Activated T-cell treated with anti-CD3 and anti-CD28 coated beads, Interleukin-2, amount 50 U/mL, for 24 hours (primary cell): ENCODE data around the gene DPP6.
"Not testable (repeated sequence)": the region's sequence is repeated elsewhere in the genome, so short reads cannot be mapped to it uniquely, and the experiment has no call there.

ENCODE experiments used
- DNase-seq: peaks from one replicate; pipeline ENCODE4 v3.0.0-alpha.2; 2020
- H3K27ac Mint-ChIP-seq: 2 replicates; pipeline ENCODE4 v1.8.0; 2020; ENCODE audit warnings: mild to moderate bottlenecking, mixed read lengths
- H3K27me3 Mint-ChIP-seq: 2 replicates; pipeline ENCODE4 v1.8.0; 2020; ENCODE audit warnings: mixed read lengths
- H3K36me3 Mint-ChIP-seq: 2 replicates; pipeline ENCODE4 v1.8.0; 2020; ENCODE audit warnings: low read depth, mixed read lengths
- H3K4me1 Mint-ChIP-seq: 2 replicates; pipeline ENCODE4 v1.8.0; 2020; ENCODE audit warnings: low read depth, mixed read lengths
- H3K4me3 Mint-ChIP-seq: 2 replicates; pipeline ENCODE4 v1.8.0; 2020; ENCODE audit warnings: mild to moderate bottlenecking, moderate library complexity, mixed read lengths
- H3K9me3 Mint-ChIP-seq: 2 replicates; pipeline ENCODE4 v1.8.0; 2020; ENCODE audit warnings: mixed read lengths

Gene DPP6

GRCh38 chr7:154649434-154649833 is 597.2 kb downstream of the DPP6 start:
- H3K9me3 Mint-ChIP-seq, result peaks cover 8% of the 10 kb centered on the region
- DNase-seq, result no peak

DNA sequence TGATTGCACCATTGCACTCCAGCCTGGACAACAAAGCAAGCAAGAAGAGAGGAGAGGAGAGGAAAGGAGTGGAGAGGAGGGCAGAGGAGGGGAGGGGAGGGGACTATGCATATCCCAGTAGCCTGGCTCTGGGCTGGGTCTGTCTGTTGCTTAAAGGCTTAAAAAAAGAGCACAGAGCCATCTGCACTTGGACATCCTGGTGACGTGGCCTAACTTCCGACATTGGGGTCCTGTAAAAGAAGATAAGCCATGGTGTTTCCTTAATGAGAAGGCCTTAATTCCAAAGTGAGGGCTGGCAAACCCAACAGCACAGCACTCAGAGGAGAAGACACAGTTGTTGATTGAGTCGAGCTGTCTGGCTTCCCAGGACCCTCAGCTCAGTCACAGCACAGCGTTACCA is 598.1 kb downstream of the DPP6 start:
- no peaks in the 10 kb centered on the region for H3K4me1 Mint-ChIP-seq
- no peaks in the 10 kb centered on the region for H3K27me3 Mint-ChIP-seq
- H3K36me3 Mint-ChIP-seq, result no peaks in the 10 kb centered on the region
- H3K9me3 Mint-ChIP-seq, result peaks cover 8% of the 10 kb centered on the region
- DNase-seq, result no peak
- no peak overlapping the region for H3K4me3 Mint-ChIP-seq
- H3K27ac Mint-ChIP-seq, result no peak overlapping the region

More at GRCh38 chr7:154649434-154649833, 597.2 kb downstream of the DPP6 start:
- no peaks in the 10 kb centered on the region for H3K4me1 Mint-ChIP-seq
- H3K27me3 Mint-ChIP-seq, result no peaks in the 10 kb centered on the region
- H3K27ac Mint-ChIP-seq, result no peak overlapping the region
- H3K4me3 Mint-ChIP-seq, result no peak overlapping the region
- no peaks in the 10 kb centered on the region for H3K36me3 Mint-ChIP-seq

DNA sequence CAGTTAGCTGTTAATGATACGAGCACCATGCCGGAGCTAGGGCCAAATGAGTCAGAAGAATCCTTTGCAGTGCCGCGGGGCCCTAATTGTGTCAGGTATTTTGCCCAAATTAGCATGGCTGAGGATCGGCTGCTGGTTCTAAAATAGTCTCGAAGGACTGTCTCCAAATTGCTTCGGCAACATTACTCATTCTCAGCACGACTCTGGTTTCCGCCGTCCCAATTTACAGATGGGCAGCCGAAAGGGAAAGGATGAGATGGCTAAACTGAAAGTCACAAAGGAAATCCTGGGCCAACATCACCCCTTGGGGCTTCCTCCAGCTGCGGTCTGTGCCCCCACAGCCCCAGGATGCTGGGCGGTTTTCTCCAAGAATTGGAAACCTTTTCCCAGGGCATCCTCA is 599.3 kb downstream of the DPP6 start:
- DNase-seq, result no peak
- Mint-ChIP-seq H3K9me3 (peaks cover 7% of the 10 kb centered on the region), H3K4me1 (no peaks in the 10 kb centered on the region), H3K4me3 (no peak overlapping the region), H3K36me3 (no peaks in the 10 kb centered on the region), H3K27me3 (no peaks in the 10 kb centered on the region), H3K27ac (no peak overlapping the region)

GRCh38 chr7:154652564-154652963 is 600.4 kb downstream of the DPP6 start:
- Mint-ChIP-seq H3K36me3 (no peaks in the 10 kb centered on the region), H3K9me3 (peaks cover 8% of the 10 kb centered on the region), H3K4me3 (no peak overlapping the region), H3K4me1 (no peaks in the 10 kb centered on the region), H3K27me3 (no peaks in the 10 kb centered on the region), H3K27ac (no peak overlapping the region)
- no peak for DNase-seq

DNA sequence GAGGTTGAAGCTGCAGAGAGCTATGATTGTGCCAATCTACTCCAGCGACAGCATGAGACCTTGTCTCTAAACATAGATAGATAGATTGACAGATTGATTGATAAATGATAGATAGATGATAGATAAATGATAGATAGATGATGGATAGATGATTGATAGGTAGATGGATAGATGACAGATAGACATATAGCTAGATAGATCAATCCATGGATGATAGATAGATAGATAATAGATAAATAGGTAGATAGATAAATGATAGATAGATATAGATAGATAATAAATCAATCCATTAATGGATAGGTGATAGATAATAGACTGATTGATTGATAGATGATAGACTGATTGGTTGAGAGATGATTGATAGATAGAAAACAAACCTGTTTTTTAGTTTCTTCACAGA is 601.1 kb downstream of the DPP6 start:
- Mint-ChIP-seq H3K4me3 (no peak overlapping the region), H3K4me1 (no peaks in the 10 kb centered on the region), H3K36me3 (no peaks in the 10 kb centered on the region), H3K9me3 (peaks cover 12% of the 10 kb centered on the region), H3K27ac (no peak overlapping the region), H3K27me3 (no peaks in the 10 kb centered on the region)
- no peak for DNase-seq

DNA sequence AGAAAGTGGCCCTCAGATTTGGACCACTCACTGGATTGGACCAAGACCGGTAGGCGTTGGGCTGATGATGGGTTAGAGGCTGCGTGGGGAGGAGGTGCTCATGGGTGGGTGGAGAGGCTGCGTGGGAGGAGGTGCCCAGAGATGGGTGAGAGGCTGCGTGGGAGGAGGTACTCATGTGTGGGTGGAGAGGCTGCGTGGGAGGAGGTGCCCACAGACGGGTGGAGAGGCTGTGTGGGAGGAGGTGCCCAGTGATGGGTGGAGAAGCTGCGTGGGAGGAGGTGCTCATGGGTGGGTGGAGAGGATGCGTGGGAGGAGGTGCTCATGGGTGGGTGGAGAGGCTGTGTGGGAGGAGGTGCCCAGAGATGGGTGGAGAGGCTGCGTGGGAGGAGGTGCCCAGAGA is 604.4 kb downstream of the DPP6 start:
- H3K9me3 Mint-ChIP-seq, result peaks cover 19% of the 10 kb centered on the region
- DNase-seq, result no peak
- no peak overlapping the region for H3K4me3 Mint-ChIP-seq
- peak overlapping the region; percentile 15 for H3K27ac Mint-ChIP-seq
- no peaks in the 10 kb centered on the region for H3K4me1 Mint-ChIP-seq
- H3K36me3 Mint-ChIP-seq, result no peaks in the 10 kb centered on the region
- no peaks in the 10 kb centered on the region for H3K27me3 Mint-ChIP-seq

DNA sequence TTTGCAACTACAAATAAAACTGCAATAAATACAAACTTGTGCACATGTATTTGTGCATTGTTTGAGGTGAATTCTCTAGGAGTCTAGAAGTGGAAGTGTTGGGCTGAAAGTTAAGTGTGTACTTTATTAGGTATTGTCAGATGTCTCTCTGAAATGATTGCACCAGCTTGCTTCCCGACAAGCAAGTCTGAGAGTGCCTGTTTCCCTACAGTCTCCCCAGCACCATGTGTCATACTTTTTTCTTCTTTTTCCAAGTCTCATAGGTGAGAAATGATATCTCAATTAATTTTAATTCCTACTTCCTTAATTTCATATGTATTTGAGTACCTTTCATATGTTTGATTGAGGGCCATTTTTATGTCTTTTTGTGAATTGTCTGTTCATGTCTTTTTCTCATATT is 614.6 kb downstream of the DPP6 start:
- Mint-ChIP-seq H3K9me3 (peaks cover 22% of the 10 kb centered on the region), H3K4me1 (no peaks in the 10 kb centered on the region), H3K4me3 (no peak overlapping the region), H3K36me3 (no peaks in the 10 kb centered on the region), H3K27ac (no peak overlapping the region), H3K27me3 (no peaks in the 10 kb centered on the region)
- no peak for DNase-seq

DNA sequence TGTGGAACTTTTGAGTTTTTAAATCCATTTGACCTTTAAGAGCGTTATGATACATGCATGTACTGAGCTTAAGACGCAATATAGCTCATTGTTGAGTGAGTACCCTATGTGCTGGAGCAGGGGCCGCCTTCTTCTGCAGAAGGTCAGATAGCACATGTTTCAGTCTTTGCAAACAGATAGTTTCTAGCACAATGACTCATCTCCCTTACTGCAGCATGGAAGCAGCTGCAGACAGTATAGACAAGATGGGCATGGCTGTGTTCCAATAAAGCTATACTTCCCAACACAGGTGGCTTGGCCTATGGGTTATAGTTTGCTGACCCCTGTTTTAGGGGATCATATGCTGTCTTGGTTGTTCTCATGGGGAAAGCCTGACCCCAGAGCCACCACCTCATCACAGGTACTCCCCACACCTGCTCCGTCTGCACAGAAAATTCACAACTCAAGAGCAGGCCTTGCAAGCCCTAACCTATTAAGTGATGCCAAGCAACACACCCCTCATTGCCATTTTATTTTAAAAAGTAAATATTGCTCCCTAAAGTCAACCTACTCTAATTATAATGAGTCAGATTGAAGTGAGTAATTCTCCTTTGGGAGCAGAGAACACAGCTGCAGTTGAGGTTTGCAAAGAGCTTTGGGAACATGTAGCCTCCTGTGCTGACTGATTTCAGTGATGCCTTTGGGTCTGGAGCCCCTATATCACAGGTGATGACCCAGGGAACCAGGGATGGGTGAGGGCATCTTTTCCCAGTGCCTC is 620.6 kb downstream of the DPP6 start:
- H3K27ac Mint-ChIP-seq, result no peak overlapping the region
- peaks cover under 1% of the 10 kb centered on the region for H3K9me3 Mint-ChIP-seq
- H3K4me1 Mint-ChIP-seq, result no peaks in the 10 kb centered on the region
- no peaks in the 10 kb centered on the region for H3K27me3 Mint-ChIP-seq
- DNase-seq, result no peak
- no peaks in the 10 kb centered on the region for H3K36me3 Mint-ChIP-seq
- H3K4me3 Mint-ChIP-seq, result no peak overlapping the region

DNA sequence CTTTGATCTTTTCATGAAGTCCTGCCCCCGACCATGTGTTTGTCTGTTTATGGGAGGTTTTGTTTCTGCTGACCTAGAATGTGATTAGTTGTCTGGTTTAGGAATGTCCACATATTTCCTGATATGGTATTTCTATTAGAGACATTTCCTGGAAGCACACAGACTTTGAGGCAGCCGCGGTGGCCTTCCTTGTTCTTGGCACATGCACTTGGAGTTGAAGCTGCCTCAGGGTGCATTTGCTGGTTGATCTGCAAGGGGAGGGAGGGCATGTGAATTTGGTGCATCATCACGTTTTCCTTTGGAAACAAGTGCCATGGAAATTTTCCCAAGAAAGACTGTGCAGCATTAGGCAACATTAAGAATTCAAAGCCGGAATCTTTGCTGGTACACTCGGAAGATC is 622.0 kb downstream of the DPP6 start:
- DNase-seq, result no peak
- Mint-ChIP-seq H3K36me3 (no peaks in the 10 kb centered on the region), H3K4me1 (no peaks in the 10 kb centered on the region), H3K4me3 (no peak overlapping the region), H3K9me3 (no peaks in the 10 kb centered on the region), H3K27ac (no peak overlapping the region), H3K27me3 (no peaks in the 10 kb centered on the region)

- Mint-ChIP-seq H3K4me3 (no peak overlapping the region), H3K9me3 (no peaks in the 10 kb centered on the region), H3K36me3 (no peaks in the 10 kb centered on the region), H3K4me1 (no peaks in the 10 kb centered on the region), H3K27me3 (no peaks in the 10 kb centered on the region), H3K27ac (no peak overlapping the region)
- no peak for DNase-seq
Measured at GRCh38 chr7:154675560-154675959, 623.4 kb downstream of the DPP6 start.

DNA sequence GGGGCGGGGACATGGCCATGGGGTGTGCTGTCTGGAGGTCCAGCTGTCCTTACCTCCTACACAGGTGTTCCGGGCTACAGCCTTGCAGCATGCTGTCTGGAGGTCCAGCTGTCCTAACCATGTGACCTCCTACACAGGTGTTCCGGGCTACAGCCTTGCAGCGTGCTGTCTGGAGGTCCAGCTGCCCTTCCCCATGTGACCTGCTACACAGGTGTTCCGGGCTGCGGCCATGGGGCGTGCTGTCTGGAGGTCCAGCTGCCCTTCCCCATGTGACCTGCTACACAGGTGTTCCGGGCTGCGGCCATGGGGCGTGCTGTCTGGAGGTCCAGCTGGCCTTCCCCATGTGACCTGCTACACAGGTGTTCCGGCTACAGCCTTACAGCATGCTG is 623.8 kb downstream of the DPP6 start:
- not testable (repeated sequence) for H3K36me3 Mint-ChIP-seq, DNase-seq, H3K4me1 Mint-ChIP-seq, H3K9me3 Mint-ChIP-seq, H3K27ac Mint-ChIP-seq, H3K4me3 Mint-ChIP-seq, H3K27me3 Mint-ChIP-seq

DNA sequence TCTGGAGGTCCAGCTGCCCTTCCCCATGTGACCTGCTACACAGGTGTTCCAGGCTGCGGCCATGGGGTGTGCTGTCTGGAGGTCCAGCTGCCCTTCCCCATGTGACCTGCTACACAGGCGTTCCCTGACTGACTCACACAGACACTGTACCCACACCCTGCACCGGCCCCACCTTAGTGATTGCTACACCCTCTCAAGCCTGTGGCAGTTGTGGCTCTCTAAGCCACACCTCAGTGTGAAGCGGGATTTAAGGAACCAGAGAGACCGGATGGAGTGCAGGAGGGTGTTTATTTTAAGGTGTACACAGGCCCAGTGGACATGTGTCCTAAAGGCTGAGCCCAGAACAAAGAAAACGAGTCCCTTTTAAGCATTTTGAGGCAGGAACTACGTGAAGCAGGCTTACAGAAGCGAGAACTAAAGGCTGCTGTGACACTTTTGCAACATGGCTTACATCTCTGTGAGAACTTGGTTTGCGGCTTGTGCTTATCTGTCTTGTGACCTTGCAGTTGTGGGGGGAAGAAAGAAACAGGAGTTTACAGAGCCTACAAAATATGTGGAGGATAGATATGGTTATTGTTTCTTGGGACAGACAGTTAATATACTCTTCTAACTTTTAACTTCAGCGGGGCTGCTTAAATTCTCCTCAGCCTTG is 624.4 kb downstream of the DPP6 start:
- no peak for DNase-seq
- Mint-ChIP-seq H3K4me1 (no peaks in the 10 kb centered on the region), H3K27me3 (no peaks in the 10 kb centered on the region), H3K27ac (no peak overlapping the region), H3K36me3 (no peaks in the 10 kb centered on the region), H3K4me3 (no peak overlapping the region), H3K9me3 (no peaks in the 10 kb centered on the region)

GRCh38 chr7:154677454-154677853 is 625.3 kb downstream of the DPP6 start:
- no peaks in the 10 kb centered on the region for H3K9me3 Mint-ChIP-seq
- no peak for DNase-seq
- no peaks in the 10 kb centered on the region for H3K27me3 Mint-ChIP-seq
- H3K4me3 Mint-ChIP-seq, result no peak overlapping the region
- no peaks in the 10 kb centered on the region for H3K36me3 Mint-ChIP-seq
- H3K4me1 Mint-ChIP-seq, result no peaks in the 10 kb centered on the region
- no peak overlapping the region for H3K27ac Mint-ChIP-seq

GRCh38 chr7:154678001-154678550 is 625.9 kb downstream of the DPP6 start:
- DNase-seq, H3K27ac Mint-ChIP-seq, H3K4me1 Mint-ChIP-seq, H3K36me3 Mint-ChIP-seq, H3K27me3 Mint-ChIP-seq, H3K4me3 Mint-ChIP-seq, H3K9me3 Mint-ChIP-seq: not testable (repeated sequence)

GRCh38 chr7:154679379-154680053 is 627.3 kb downstream of the DPP6 start:
- no peaks in the 10 kb centered on the region for H3K27me3 Mint-ChIP-seq
- no peak overlapping the region for H3K4me3 Mint-ChIP-seq
- H3K4me1 Mint-ChIP-seq, result no peaks in the 10 kb centered on the region
- no peak for DNase-seq
- H3K36me3 Mint-ChIP-seq, result no peaks in the 10 kb centered on the region
- no peaks in the 10 kb centered on the region for H3K9me3 Mint-ChIP-seq
- H3K27ac Mint-ChIP-seq, result no peak overlapping the region
